Fibroblast of villous mesenchyme (primary cell): Measurements from ENCODE around the gene NETO1. TPM values are rescaled to one million over a fixed set of nuclear protein-coding genes. Genes with fewer than 3 reads are reported as not detected.

ENCODE experiments used
- DNase-seq: peaks from one replicate; pipeline ENCODE4 v3.0.0-alpha.2; 2010; ENCODE audit warnings: low read depth
- H3K4me3 ChIP-seq: 2 replicates; pipeline ENCODE4 v1.5.1; 2011; ENCODE audit warnings: low read depth, mild to moderate bottlenecking, low read length
- CTCF ChIP-seq: IDR thresholded peaks from 2 replicates; pipeline ENCODE4 v1.5.1; 2012; ENCODE audit warnings: low read depth, mild to moderate bottlenecking, low read length; ENCODE audit not compliant: insufficient read depth
- total RNA-seq: library from RNA; depleted of rRNA; stranded (reverse); fragments of >200 nt; gene quantifications from 2 replicates; pipeline ENCODE4 v1.2.3, GENCODE V29; 2012

The NETO1 gene
- total RNA-seq, 1 donor = 5.6 TPM

- no peak overlapping the region for H3K4me3 ChIP-seq
- TF ChIP-seq CTCF = no peak
- DNase-seq = no peak
Measured at GRCh38 chr18:72811047-72811446, 56.7 kb downstream of the NETO1 start.

GRCh38 chr18:72808680-72809079 is 59.1 kb downstream of the NETO1 start:
- H3K4me3 ChIP-seq = no peak overlapping the region
- TF ChIP-seq CTCF = no peak
- DNase-seq = no peak

GRCh38 chr18:72799106-72799505 is 68.7 kb downstream of the NETO1 start:
- DNase-seq = no peak
- H3K4me3 ChIP-seq = no peak overlapping the region
- TF ChIP-seq CTCF = no peak

GRCh38 chr18:72783530-72783929 is 84.3 kb downstream of the NETO1 start:
- no peak overlapping the region for H3K4me3 ChIP-seq
- no peak for TF ChIP-seq CTCF
- DNase-seq = no peak

GRCh38 chr18:72774914-72775313 is 92.9 kb downstream of the NETO1 start:
- DNase-seq = no peak
- H3K4me3 ChIP-seq = no peak overlapping the region
- TF ChIP-seq CTCF = no peak

- no peak for TF ChIP-seq CTCF
- no peak overlapping the region for H3K4me3 ChIP-seq
- no peak for DNase-seq
Measured at GRCh38 chr18:72772916-72773315, 94.9 kb downstream of the NETO1 start.

GRCh38 chr18:72768681-72769229 is 99.0 kb downstream of the NETO1 start:
- TF ChIP-seq CTCF = no peak
- DNase-seq = no peak
- no peak overlapping the region for H3K4me3 ChIP-seq
